H1 (cell line): ENCODE results near the gene TRIM6. TPM values are rescaled to one million over a fixed set of nuclear protein-coding genes. Genes with fewer than 3 reads are reported as not detected.

Experiments
- CTCF ChIA-PET: fragments of 300-600 bp; sonication (Branson Sonifier 250); formaldehyde crosslinking; loops from one replicate; lab custom pipeline; 2021; ENCODE audit not compliant: partially characterized antibody; lab: Charles Lee
- POLR2A ChIA-PET: fragments of 300-600 bp; sonication (Branson Sonifier 250); formaldehyde crosslinking; loops from one replicate; lab custom pipeline; 2021; ENCODE audit warnings: inconsistent platforms; ENCODE audit not compliant: partially characterized antibody; lab: Charles Lee
- DNase-seq, 2 experiments: peaks; one replicate each; pipeline versions ENCODE4 v3.0.0 to v3.0.0-alpha.2; 2010 to 2022; ENCODE audit warnings: low spot score in 2 of 2, low read depth in 1 of 2, mixed read lengths in 1 of 2
- FAIRE-seq: peaks from 2 replicates; lab custom pipeline; 2011; peaks lifted over from hg19 to GRCh38; lab: Jason Lieb, UNC
- H2AFZ ChIP-seq: 2 replicates; pipeline ENCODE4 v1.8.1; 2012; ENCODE audit warnings: low read length, inconsistent platforms
- H2AK5ac ChIP-seq: 2 replicates; pipeline ENCODE4 v1.6.1; 2013; ENCODE audit warnings: low read depth, low read length
- H2BK120ac ChIP-seq: replicated peaks from 2 replicates; pipeline ENCODE3; 2013; ENCODE audit warnings: low read depth, low read length, inconsistent platforms
- H2BK12ac ChIP-seq: 2 replicates; pipeline ENCODE4 v1.6.1; 2013; ENCODE audit warnings: low read depth, low read length
- H2BK15ac ChIP-seq: 2 replicates; pipeline ENCODE4 v1.6.1; 2013; ENCODE audit warnings: low read length
- H2BK20ac ChIP-seq: 2 replicates; pipeline ENCODE4 v1.6.1; 2013; ENCODE audit warnings: low read length
- H2BK5ac ChIP-seq: 2 replicates; pipeline ENCODE4 v1.6.1; 2013; ENCODE audit warnings: low read depth, low read length
- H3K14ac ChIP-seq: 2 replicates; pipeline ENCODE4 v1.6.1; 2013; ENCODE audit warnings: inconsistent platforms; ENCODE audit not compliant: insufficient read length
- H3K18ac ChIP-seq: 2 replicates; pipeline ENCODE4 v1.6.1; 2013; ENCODE audit warnings: low read length; ENCODE audit errors: extremely low read depth
- H3K23ac ChIP-seq: 2 replicates; pipeline ENCODE4 v1.6.1; 2013; ENCODE audit warnings: inconsistent platforms; ENCODE audit not compliant: insufficient read length
- H3K23me2 ChIP-seq: 2 replicates; pipeline ENCODE4 v1.6.1; 2013; ENCODE audit warnings: low read depth, low read length
- H3K27ac ChIP-seq: 2 replicates; pipeline ENCODE4 v1.6.1; 2011; ENCODE audit warnings: low read depth, low read length, inconsistent platforms
- H3K27me3 ChIP-seq, 4 experiments: replicated peaks in 1 of 4; 1 replicate in 1 of 4; 2 replicates in 3 of 4; pipeline versions ENCODE4 v1.6.1 to v1.8.1; 2011 to 2013; ENCODE audit warnings: low read length in 3 of 4, mild to moderate bottlenecking in 3 of 4, inconsistent platforms in 2 of 4, mixed read lengths in 2 of 4, moderate library complexity in 1 of 4; ENCODE audit not compliant: control insufficient read depth in 3 of 4, insufficient read depth in 3 of 4; ENCODE audit errors: extremely low read depth in 1 of 4
- H3K36me3 ChIP-seq, 4 experiments: 2 replicates each; pipeline versions ENCODE4 v1.6.1 to v1.8.1; 2011 to 2013; ENCODE audit warnings: mild to moderate bottlenecking in 4 of 4, low read length in 3 of 4, moderate library complexity in 2 of 4, control low read depth in 1 of 4, inconsistent platforms in 1 of 4; ENCODE audit not compliant: insufficient read depth in 4 of 4, control insufficient read depth in 2 of 4
- H3K4ac ChIP-seq: replicated peaks from 2 replicates; pipeline ENCODE3; 2013; ENCODE audit warnings: low read length, low read depth, mixed read lengths, inconsistent platforms; ENCODE audit not compliant: insufficient read length
- H3K4me1 ChIP-seq, 4 experiments: replicated peaks in 1 of 4; 1 replicate in 1 of 4; 2 replicates in 3 of 4; pipeline versions ENCODE4 v1.6.1 to v1.8.1; 2011 to 2013; ENCODE audit warnings: low read length in 3 of 4, inconsistent platforms in 2 of 4, mixed read lengths in 1 of 4; ENCODE audit not compliant: insufficient read depth in 4 of 4, control insufficient read depth in 3 of 4
- H3K4me2 ChIP-seq, 2 experiments: 2 replicates each; pipeline versions ENCODE4 v1.6.1 to v1.8.1; 2011 to 2013; ENCODE audit warnings: low read depth in 2 of 2, low read length in 2 of 2, control low read depth in 1 of 2, inconsistent platforms in 1 of 2, mild to moderate bottlenecking in 1 of 2; ENCODE audit not compliant: insufficient read depth in 1 of 2
- H3K4me3 ChIP-seq, 4 experiments: fragments of 200-600, 300-600 bp in 1 of 4; sonication (generic), shearing (Covaris generic), sonication (Bioruptor Twin) in 1 of 4; 2 replicates each; pipeline versions ENCODE4 v1.5.1 to v1.8.1; 2011 to 2016; ENCODE audit warnings: low read length in 4 of 4, low read depth in 3 of 4, control low read depth in 2 of 4, inconsistent platforms in 2 of 4, mild to moderate bottlenecking in 2 of 4, mixed read lengths in 1 of 4, moderate library complexity in 1 of 4; ENCODE audit not compliant: insufficient read depth in 2 of 4; ENCODE audit errors: extremely low read depth in 1 of 4
- H3K56ac ChIP-seq: replicated peaks from 2 replicates; pipeline ENCODE3; 2013; ENCODE audit warnings: low read depth, mild to moderate bottlenecking, mixed read lengths, low read length, inconsistent platforms; ENCODE audit not compliant: insufficient read length
- H3K79me1 ChIP-seq: 2 replicates; pipeline ENCODE4 v1.6.1; 2013; ENCODE audit warnings: low read depth, low read length, control low read depth
- H3K79me2 ChIP-seq, 2 experiments: 2 replicates each; pipeline versions ENCODE4 v1.6.1 to v1.8.1; 2012 to 2013; ENCODE audit warnings: low read length in 2 of 2, mild to moderate bottlenecking in 2 of 2, inconsistent platforms in 1 of 2; ENCODE audit not compliant: insufficient read depth in 2 of 2, control insufficient read depth in 1 of 2
- H3K9ac ChIP-seq, 4 experiments: replicated peaks in 1 of 4; 1 replicate in 1 of 4; 2 replicates in 3 of 4; pipeline versions ENCODE4 v1.6.1 to v1.8.1; 2011 to 2013; ENCODE audit warnings: low read depth in 3 of 4, low read length in 3 of 4, control low read depth in 2 of 4, mild to moderate bottlenecking in 2 of 4, moderate library complexity in 2 of 4, inconsistent platforms in 1 of 4; ENCODE audit errors: extremely low read depth in 1 of 4
- H3K9me3 ChIP-seq, 2 experiments: 2 replicates each; pipeline versions ENCODE4 v1.6.1 to v1.8.1; 2012 to 2013; ENCODE audit warnings: mild to moderate bottlenecking in 2 of 2, moderate library complexity in 2 of 2, control low read depth in 1 of 2, inconsistent platforms in 1 of 2, low read depth in 1 of 2, low read length in 1 of 2, mixed read lengths in 1 of 2; ENCODE audit not compliant: insufficient read depth in 2 of 2
- H4K20me1 ChIP-seq, 2 experiments: replicated peaks in 1 of 2; 2 replicates each; pipeline versions ENCODE3 to v1.8.1; 2011 to 2013; ENCODE audit warnings: inconsistent platforms in 2 of 2, low read length in 2 of 2, mild to moderate bottlenecking in 1 of 2; ENCODE audit not compliant: insufficient read depth in 2 of 2, control insufficient read depth in 1 of 2
- H4K5ac ChIP-seq: 2 replicates; pipeline ENCODE4 v1.6.1; 2013; ENCODE audit warnings: low read length, low read depth, mixed read lengths, inconsistent platforms; ENCODE audit not compliant: insufficient read length
- H4K8ac ChIP-seq: 2 replicates; pipeline ENCODE4 v1.8.0; 2013; ENCODE audit warnings: mild to moderate bottlenecking, moderate library complexity, low read length, inconsistent platforms; ENCODE audit not compliant: insufficient read depth; ENCODE audit errors: extremely low read depth
- H4K91ac ChIP-seq: replicated peaks from 2 replicates; pipeline ENCODE3; 2013; ENCODE audit warnings: low read length, mixed read lengths, inconsistent platforms; ENCODE audit not compliant: insufficient read length
- ASH2L ChIP-seq: fragments of 200-600, 300-600 bp; sonication (generic); IDR thresholded peaks from one replicate; pipeline ENCODE4 v1.7.1; 2017; ENCODE audit warnings: low read length
- BACH1 ChIP-seq: IDR thresholded peaks from 2 replicates; pipeline ENCODE4 v1.6.1; 2012; ENCODE audit warnings: low read length, improper control_type of control experiment
- BCL11A ChIP-seq, 2 experiments: IDR thresholded peaks; one replicate each; pipeline ENCODE4 v1.6.1; 2011; ENCODE audit warnings: low read depth in 2 of 2, low read length in 2 of 2, mild to moderate bottlenecking in 2 of 2
- CTCF ChIP-seq, 3 experiments: IDR thresholded peaks; 1 replicate in 2 of 3; 2 replicates in 1 of 3; pipeline versions ENCODE4 v1.5.1 to v1.6.1; 2011; ENCODE audit warnings: low read length in 3 of 3, mild to moderate bottlenecking in 3 of 3, inconsistent platforms in 2 of 3, low read depth in 1 of 3, moderate library complexity in 1 of 3; ENCODE audit not compliant: insufficient read depth in 1 of 3; ENCODE audit errors: control extremely low read depth in 1 of 3
- EGR1 ChIP-seq: IDR thresholded peaks from 2 replicates; pipeline ENCODE4 v1.6.1; 2011; ENCODE audit warnings: low read depth, low read length, borderline replicate concordance
- EP300 ChIP-seq, 2 experiments: IDR thresholded peaks; 1 replicate in 1 of 2; 2 replicates in 1 of 2; pipeline ENCODE4 v1.6.1; 2011 to 2012; ENCODE audit warnings: low read depth in 2 of 2, low read length in 2 of 2, mild to moderate bottlenecking in 2 of 2, borderline replicate concordance in 1 of 2, inconsistent platforms in 1 of 2, moderate library complexity in 1 of 2
- JUN ChIP-seq: IDR thresholded peaks from 2 replicates; pipeline ENCODE4 v1.6.1; 2011; ENCODE audit warnings: low read depth, mild to moderate bottlenecking, improper control_type of control experiment, low read length
- RAD21 ChIP-seq, 2 experiments: IDR thresholded peaks in 1 of 2; conservative IDR thresholded peaks in 1 of 2; 2 replicates each; pipeline ENCODE4 v1.6.1; 2011; ENCODE audit warnings: low read depth in 2 of 2, low read length in 2 of 2, improper control_type of control experiment in 1 of 2, inconsistent platforms in 1 of 2, mild to moderate bottlenecking in 1 of 2, moderate library complexity in 1 of 2
- TAF1 ChIP-seq: IDR thresholded peaks from 2 replicates; pipeline ENCODE4 v1.6.1; 2011; ENCODE audit warnings: mild to moderate bottlenecking, low read depth, low read length
- TBP ChIP-seq: IDR thresholded peaks from 2 replicates; pipeline ENCODE4 v1.6.1; 2011; ENCODE audit warnings: low read depth, low read length, improper control_type of control experiment
- WGBS, 2 experiments: shearing (Covaris generic) in 1 of 2; methylation state at CpG; one replicate each; pipeline versions ENCODE4 v1.1.6 to v1.1.7; 2013 to 2015; ENCODE audit warnings: low lambda C conversion rate in 2 of 2, mixed read lengths in 2 of 2, inconsistent platforms in 1 of 2, low coverage in 1 of 2, missing lambda C conversion rate in 1 of 2; ENCODE audit not compliant: insufficient replicate concordance in 2 of 2, insufficient coverage in 1 of 2, insufficient read length in 1 of 2; ENCODE audit errors: extremely low coverage in 1 of 2, missing lambda C conversion rate in 1 of 2; 5-methylcytosine and 5-hydroxymethylcytosine counted together
- polyA plus RNA-seq, 7 experiments: library from polyadenylated mRNA; depleted of rRNA in 3 of 7; stranded (reverse) in 5 of 7; unstranded in 2 of 7; fragments of >200 nt in 5 of 7; fragments of 200-250 nt in 2 of 7; gene quantifications; 1 replicate in 5 of 7; 2 replicates in 1 of 7; 4 replicates in 1 of 7; pipeline versions ENCODE4 v1.2.1 to v1.2.3, GENCODE V29; 2011 to 2013; ENCODE audit warnings: missing spikeins in 2 of 7, mixed read lengths in 2 of 7
- total RNA-seq: library from RNA; stranded (reverse); fragmentation: NEBNext Ultra II Directional; extraction: Animal tissue kit (Norgen Biotek cat#: 25700); gene quantifications from 2 replicates; pipeline ENCODE4 v1.2.1, GENCODE V29; 2021

Gene TRIM6
- total and polyA plus RNA-seq, 2 of the 8 experiments (the other 6 are each of a cell fraction or from before 2014, with no cell fraction given), result 21.6 to 23.3 TPM

- Histone ChIP-seq H2BK5ac (no peak overlapping the region), H2BK15ac (0 out of 2 replicates have a peak overlapping the region, but pooled peaks have one; percentile 3), H3K23me2 (peaks cover 8% of the 10 kb centered on the region; the same call in 1 of the 2 replicates), H3K14ac (no peak overlapping the region), H3K9me3 (no peaks in the 10 kb centered on the region), H3K79me2 (peaks cover 3 to 37% of the 10 kb centered on the region in 2 experiments; a peak in 3 of 4 replicates), H4K5ac (peak overlapping the region; percentile 9), H3K9ac (no peak overlapping the region), H2BK20ac (no peak overlapping the region), H2BK120ac (no peak overlapping the region), H2AK5ac (no peak overlapping the region), H3K27ac (no peak overlapping the region), H3K4ac (no peak overlapping the region), H2BK12ac (no peak overlapping the region), H3K56ac (no peak overlapping the region), H3K79me1 (no peaks in the 10 kb centered on the region), H2AFZ (no peak overlapping the region), H3K36me3 (peaks cover 0 to 14% (median 10%) of the 10 kb centered on the region in 4 experiments; a peak in 6 of 8 replicates), H3K4me1 (peaks cover 0 to 15% (median 8%) of the 10 kb centered on the region in 4 experiments), H3K23ac (no peak overlapping the region), H4K8ac (no peak overlapping the region), H3K27me3 (no peaks in the 10 kb centered on the region; a peak in 1 of 7 replicates), H4K20me1 (peaks cover 2 to 4% of the 10 kb centered on the region in 2 experiments), H3K4me2 (peak overlapping the region in 1 of 2 experiments; percentile 20; a peak in 1 of 4 replicates), H4K91ac (no peak overlapping the region), H3K4me3 (no peak overlapping the region), H3K18ac (no peak overlapping the region; the same call in 1 of the 2 replicates)
- peak; percentile 98 for FAIRE-seq
- CTCF ChIA-PET, result interaction anchor here (0.5 to 6.8 kb wide), 21 partner anchors 8 to 772 kb away, joined by 3 to 71 read pairs (median 5); partner anchors contain the start of genes OR52N2, OR52N5, TRIM34 and TRIM5
- 49% methylated on average over 9 of the region's 9 CpGs; no CpG with 5 or more reads in 1 of the 2 experiments for WGBS, 2 experiments
- peak; percentile 59 to 66 for DNase-seq
- POLR2A ChIA-PET, result interaction anchor here (1.0 to 1.5 kb wide), 3 partner anchors 22 to 204 kb away, joined by 3 read pairs; partner anchors contain the start of gene TRIM5
- TF ChIP-seq EP300 (IDR thresholded peaks at IDR 0.05; ENCODE audit: borderline replicate concordance in 1 of 2, low read depth in 2 of 2, low read length in 2 of 2) (no peak), EGR1 (no peak), JUN (no peak), TBP (0 out of 2 replicates have a peak, but pooled peaks have one; percentile 28), RAD21 (IDR thresholded peaks at IDR 0.05 in 1 of 2, conservative IDR thresholded peaks at IDR 0.05 in 1 of 2; ENCODE audit: low read depth in 2 of 2, low read length in 2 of 2) (peak; percentile 67 to 77), CTCF (IDR thresholded peaks at IDR 0.05; ENCODE audit: control extremely low read depth in 1 of 3, insufficient read depth in 1 of 3, low read depth in 1 of 3, low read length in 3 of 3) (peak; percentile 75 to 99 (median 95)), BCL11A (IDR thresholded peaks at IDR 0.05; ENCODE audit: low read depth in 2 of 2, low read length in 2 of 2) (no peak), ASH2L (peak; percentile 27), TAF1 (no peak), BACH1 (no peak)
Observed at GRCh38 chr11:5600374-5600851, 4.0 kb downstream of the TRIM6 start.
